Amygdala (tissue), 56 donors: ENCODE results near the gene RAB5IF.
"Not testable (repeated sequence)": the region's sequence is repeated elsewhere in the genome, so short reads cannot be mapped to it uniquely, and the experiment has no call there.

ENCODE experiments used
- DNase-seq, 56 donors: peaks; one replicate each; lab custom pipeline; 2025; lab: John Stamatoyannopoulos, UW

Gene RAB5IF

DNA sequence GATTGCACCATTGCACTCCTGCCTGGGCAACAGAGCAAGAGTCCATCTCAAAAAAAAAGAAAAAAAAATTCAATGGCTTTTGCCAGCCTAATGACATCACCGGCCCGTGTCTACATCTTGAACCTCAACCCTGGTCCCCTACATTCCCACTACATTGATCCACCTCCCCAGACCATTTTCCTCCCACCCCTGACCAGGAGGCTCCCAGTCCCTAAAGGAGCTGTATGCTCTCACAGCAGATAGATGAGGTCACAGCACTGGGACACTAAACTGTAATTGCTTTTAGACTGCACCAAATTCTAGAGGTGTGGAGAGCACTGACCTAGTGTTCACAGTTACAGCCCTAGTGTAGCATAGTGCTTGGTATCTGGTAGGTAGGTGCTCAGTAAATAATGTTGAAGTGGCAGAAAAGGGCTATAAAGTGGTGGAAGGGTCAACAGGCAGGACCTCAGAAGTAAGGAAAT lies 21.5 kb upstream of the RAB5IF start:
- no peak for DNase-seq

DNA sequence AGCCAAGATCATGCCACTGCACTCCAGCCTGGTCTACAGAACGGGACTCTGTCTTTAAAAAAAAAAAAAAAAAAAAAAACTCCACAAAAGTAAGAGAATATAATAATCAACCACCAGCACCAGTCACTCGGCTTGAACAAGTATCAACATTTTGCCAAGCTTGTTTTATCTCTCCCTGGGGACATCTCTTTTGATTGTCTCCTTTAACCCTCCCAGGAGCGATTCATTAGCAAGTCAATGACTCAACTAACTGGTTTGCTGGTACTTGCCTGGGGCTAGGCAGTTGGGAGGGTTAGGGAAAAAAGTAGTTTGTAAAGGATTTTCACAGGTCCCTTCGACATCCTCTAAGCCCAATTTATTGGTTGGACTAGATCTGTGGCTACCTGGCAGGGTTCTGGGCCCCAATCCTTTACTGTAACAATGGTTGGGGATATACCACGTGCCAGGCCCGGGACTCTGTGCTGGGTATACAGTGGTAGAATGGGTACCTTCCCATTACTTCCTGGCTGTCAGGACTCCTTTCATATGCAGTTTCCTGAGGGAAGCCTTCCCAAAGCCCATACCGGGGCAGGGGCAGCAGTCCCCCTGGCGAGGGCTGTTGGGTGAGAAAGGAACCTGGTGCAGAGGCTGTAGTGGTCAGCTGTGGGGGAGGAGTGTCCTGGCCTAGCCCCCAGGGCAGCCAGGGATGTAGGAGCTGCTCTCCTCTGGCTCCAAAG lies 20.0 kb upstream of the RAB5IF start:
- DNase-seq = no peak

DNA sequence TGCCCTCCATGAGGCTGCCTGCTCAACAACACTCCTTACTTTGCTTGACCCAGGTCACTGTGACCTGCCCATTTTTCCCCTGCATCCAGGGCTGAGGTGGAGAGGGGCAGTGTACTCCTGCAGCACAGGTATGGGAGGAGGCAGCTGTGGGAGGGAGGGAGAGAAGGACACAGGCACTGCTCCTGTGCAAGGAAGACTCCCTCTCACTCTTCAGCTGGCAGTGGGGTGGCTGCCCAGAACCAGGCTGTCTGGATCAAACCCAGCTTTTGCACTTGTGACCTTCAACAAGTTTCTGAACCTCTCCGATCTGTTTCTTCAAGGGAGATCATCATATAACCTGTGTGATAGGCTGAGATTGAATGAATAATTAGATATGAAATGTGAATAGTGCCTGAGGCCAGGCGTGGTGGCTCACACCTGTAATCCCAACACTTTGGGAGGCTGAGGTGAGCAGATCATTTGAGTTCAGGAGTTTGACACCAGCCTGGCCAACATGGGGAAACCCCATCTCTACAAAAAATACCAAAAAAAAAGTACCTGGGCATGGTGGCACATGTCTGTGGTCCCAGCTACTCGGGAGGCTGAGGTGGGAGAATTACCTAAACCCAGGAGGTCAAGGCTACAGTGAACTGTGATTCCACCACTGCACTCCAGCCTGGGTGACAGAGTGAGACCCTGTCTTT lies 18.1 kb upstream of the RAB5IF start:
- no peak for DNase-seq

- no peak for DNase-seq
Measured at GRCh38 chr20:36591281-36591680, 14.3 kb upstream of the RAB5IF start.

DNA sequence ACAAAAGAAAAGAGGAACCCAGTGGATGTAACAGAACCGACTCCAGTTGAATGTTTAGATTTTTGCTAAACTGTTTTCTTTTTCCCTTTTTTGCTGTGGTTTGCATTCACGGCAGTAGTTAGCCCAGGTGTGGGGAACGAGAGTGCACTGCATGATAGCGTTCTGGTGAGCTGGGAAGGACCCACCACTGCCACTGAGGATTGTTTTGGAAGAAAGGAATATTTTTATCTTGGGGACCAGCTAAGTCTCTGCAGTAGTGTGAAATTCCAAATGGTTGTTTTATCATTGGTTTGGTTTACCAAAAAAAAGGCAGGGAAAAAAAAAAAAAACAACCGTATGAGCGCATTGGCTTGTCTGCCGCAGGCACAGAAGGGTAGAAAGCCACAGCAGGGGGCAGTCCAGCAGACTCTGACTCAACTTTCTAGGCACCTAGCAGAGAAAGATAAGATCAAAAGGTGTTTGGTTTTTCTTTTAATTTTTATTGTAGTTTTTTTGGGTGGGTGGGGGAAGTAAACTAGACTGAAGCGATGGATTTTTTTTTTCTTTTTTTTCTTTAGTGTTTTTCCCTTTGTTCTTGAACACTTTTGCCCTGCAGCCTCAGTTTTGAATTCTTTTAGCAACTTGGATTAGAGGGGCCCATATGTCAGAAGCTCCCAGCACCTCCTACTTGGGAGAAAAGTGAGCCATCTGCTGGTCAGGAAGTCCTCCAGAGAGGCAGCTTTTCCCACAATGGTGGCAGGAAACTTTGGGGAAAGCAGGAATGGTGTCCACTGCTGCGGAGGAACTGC lies 13.5 kb upstream of the RAB5IF start:
- peak in 12 of 56 donors; percentile 4 to 31 (median 18) for DNase-seq

- DNase-seq = no peak
Measured at GRCh38 chr20:36593347-36593929, 12.1 kb upstream of the RAB5IF start.

- no peak for DNase-seq
Measured at GRCh38 chr20:36599912-36600345, 5.7 kb upstream of the RAB5IF start.

GRCh38 chr20:36601540-36601939 lies 4.0 kb upstream of the RAB5IF start:
- DNase-seq = no peak

- peak in 15 of 56 donors; percentile 4 to 61 (median 34) for DNase-seq
Measured at GRCh38 chr20:36604952-36605398, 604 bp upstream of the RAB5IF start.

GRCh38 chr20:36606158-36607066 lies 833 bp downstream of the RAB5IF start:
- no peak for DNase-seq

GRCh38 chr20:36607586-36608387 lies 2.2 kb downstream of the RAB5IF start:
- DNase-seq = no peak

DNA sequence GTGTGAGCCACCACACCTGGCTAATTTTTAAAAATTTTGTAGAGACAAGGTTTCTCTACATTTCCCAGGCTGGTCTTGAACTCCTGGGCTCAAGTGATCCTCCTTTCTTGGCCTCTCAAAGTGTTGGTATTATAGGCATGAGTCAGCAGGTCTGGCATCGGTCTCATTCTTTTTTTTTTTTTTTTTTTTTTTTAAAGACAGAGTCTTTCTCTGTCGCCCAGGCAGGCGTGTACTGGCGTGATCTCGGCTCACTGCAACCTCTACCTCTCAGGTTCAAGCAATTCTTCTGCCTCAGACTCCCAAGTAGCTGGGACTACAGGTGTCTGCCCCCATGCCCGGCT lies 2.8 kb downstream of the RAB5IF start:
- not testable (repeated sequence) for DNase-seq

- DNase-seq = no peak
Measured at GRCh38 chr20:36611625-36612024, 6.0 kb downstream of the RAB5IF start.

DNA sequence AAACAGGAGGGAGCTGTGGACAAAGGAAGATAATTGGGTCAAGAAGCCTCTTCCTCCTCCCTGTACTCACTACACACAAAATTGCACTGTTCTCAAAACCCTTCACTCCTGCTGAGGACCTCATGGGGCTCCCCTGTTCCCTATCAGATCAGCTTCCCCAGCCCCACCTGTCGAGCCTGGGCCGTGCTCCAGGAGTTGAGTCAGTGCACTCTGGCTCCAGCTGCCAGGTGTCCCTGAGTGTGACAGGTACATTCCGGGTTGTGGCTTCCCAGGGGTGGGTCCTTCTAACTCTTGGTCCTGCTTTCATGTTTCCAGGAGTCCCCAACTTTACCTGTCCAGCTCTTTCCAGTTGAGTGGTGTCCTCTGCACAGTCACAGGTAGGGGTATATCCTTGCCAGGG lies 8.4 kb downstream of the RAB5IF start:
- no peak for DNase-seq

- no peak for DNase-seq
Measured at GRCh38 chr20:36614781-36615557, 9.4 kb downstream of the RAB5IF start.

DNA sequence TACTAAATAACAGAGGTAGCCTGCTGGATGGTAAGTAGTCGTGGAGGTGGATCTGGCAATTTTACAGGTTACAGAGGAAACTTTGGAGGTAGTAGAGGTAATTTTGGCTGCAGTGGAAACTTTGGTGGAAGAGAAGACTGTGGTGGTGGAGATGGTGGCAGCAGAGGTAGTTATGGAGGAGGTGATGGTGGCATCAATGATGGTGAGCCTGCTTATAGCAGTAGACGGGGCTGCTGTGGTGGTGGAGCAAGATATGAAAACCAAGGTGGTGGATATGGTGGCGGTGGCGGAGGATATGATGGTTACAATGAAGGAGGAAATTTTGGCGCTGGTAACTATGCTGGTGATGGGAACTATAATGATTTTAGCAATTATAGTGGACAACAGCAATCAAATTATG lies 15.3 kb downstream of the RAB5IF start:
- no peak for DNase-seq

DNA sequence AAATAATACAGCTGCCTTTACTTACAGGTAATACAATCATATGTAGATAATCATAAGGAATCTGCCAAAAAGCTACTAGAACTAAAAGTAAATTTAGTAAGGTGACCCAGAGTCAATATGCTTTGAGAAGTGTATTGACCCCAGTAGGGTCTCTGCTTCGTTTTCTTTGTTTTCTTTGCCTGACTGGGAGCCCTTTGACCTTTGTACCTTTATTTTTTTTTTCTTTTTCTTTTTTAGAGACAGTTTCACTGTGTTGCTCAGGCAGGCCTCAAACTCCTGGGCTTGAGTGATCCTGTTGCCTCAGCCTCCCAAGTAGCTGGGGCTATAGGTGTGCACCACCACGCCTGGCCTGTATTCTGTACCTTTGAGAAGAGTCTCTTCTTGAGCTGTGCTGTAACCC lies 17.9 kb downstream of the RAB5IF start:
- DNase-seq = no peak
